Cerebellar cortex (tissue), 1 donor: ENCODE measurements around the gene BCAS1.
"Not testable (repeated sequence)": the region's sequence is repeated elsewhere in the genome, so short reads cannot be mapped to it uniquely, and the experiment has no call there.

Experiments used
- DNase-seq: peaks from one replicate; pipeline ENCODE4 v3.0.0-alpha.2; 2015; ENCODE audit warnings: low spot score

Gene BCAS1

GRCh38 chr20:53985150-53985518 is 85.3 kb downstream of the BCAS1 start:
- DNase-seq = no peak

- no peak for DNase-seq
Measured at GRCh38 chr20:53984356-53985149, 85.8 kb downstream of the BCAS1 start.

GRCh38 chr20:53983401-53983800 is 87.0 kb downstream of the BCAS1 start:
- no peak for DNase-seq

GRCh38 chr20:53982624-53983023 is 87.8 kb downstream of the BCAS1 start:
- no peak for DNase-seq

GRCh38 chr20:53981752-53982437 is 88.5 kb downstream of the BCAS1 start:
- DNase-seq = no peak

GRCh38 chr20:53981130-53981529 is 89.3 kb downstream of the BCAS1 start:
- DNase-seq = no peak

- no peak for DNase-seq
Measured at GRCh38 chr20:53980031-53980465, 90.3 kb downstream of the BCAS1 start.

GRCh38 chr20:53978497-53978896 is 91.9 kb downstream of the BCAS1 start:
- no peak for DNase-seq

GRCh38 chr20:53977391-53977790 is 93.0 kb downstream of the BCAS1 start:
- no peak for DNase-seq

GRCh38 chr20:53975761-53976160 is 94.6 kb downstream of the BCAS1 start:
- no peak for DNase-seq

GRCh38 chr20:53974785-53975555 is 95.4 kb downstream of the BCAS1 start:
- no peak for DNase-seq

- not testable (repeated sequence) for DNase-seq
Measured at GRCh38 chr20:53973882-53974281, 96.5 kb downstream of the BCAS1 start.

GRCh38 chr20:53972179-53972578 is 98.2 kb downstream of the BCAS1 start:
- DNase-seq = no peak

- DNase-seq = no peak
Measured at GRCh38 chr20:53971096-53971683, 99.2 kb downstream of the BCAS1 start.

- DNase-seq = no peak
Measured at GRCh38 chr20:53970232-53970631, 100.2 kb downstream of the BCAS1 start.

- no peak for DNase-seq
Measured at GRCh38 chr20:53967527-53967926, 102.9 kb downstream of the BCAS1 start.

- DNase-seq = no peak
Measured at GRCh38 chr20:53966774-53967398, 103.5 kb downstream of the BCAS1 start.

GRCh38 chr20:53964501-53965253 is 105.7 kb downstream of the BCAS1 start:
- DNase-seq = no peak

GRCh38 chr20:53964067-53964466 is 106.3 kb downstream of the BCAS1 start:
- no peak for DNase-seq

GRCh38 chr20:53963635-53964034 is 106.8 kb downstream of the BCAS1 start:
- no peak for DNase-seq

- DNase-seq = no peak
Measured at GRCh38 chr20:53962388-53962787, 108.0 kb downstream of the BCAS1 start.
